Measurements from ENCODE around the gene NLRC5.
"Not testable (repeated sequence)": the region's sequence is repeated elsewhere in the genome, so short reads cannot be mapped to it uniquely, and the experiment has no call there.

Gene NLRC5

DNA sequence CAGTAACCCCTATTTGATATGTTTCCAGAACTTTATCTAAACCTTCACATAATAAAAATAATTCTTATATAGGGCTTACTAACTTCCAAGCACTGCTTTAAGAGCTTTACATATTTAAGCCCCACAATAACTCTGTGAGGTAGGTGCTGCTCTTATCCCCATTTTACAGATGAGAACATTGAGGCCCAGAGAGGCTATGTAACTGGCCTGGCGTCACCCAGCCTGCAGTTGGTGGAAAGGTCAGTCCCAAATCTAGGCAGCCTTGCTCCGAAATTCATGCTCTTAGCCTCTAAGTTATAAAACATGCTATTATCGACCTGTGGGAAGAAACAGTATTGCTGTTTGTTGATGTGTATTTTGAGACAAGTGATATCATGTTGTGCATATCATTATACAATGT lies 9.0 kb downstream of the NLRC5 start:
- Mint-ChIP-seq H3K27ac (peak overlapping the region; percentile 100), H3K27me3 (no peaks in the 10 kb centered on the region), H3K9me3 (peaks cover 2% of the 10 kb centered on the region), H3K4me1 (ENCODE audit: low read depth) (peaks cover 93% of the 10 kb centered on the region), H3K4me3 (peak overlapping the region; percentile 18), H3K36me3 (ENCODE audit: low read depth) (peaks cover 84% of the 10 kb centered on the region)
- peak; percentile 27 for DNase-seq

- Mint-ChIP-seq H3K27ac (peak overlapping the region; percentile 100), H3K4me1 (ENCODE audit: low read depth) (peaks cover 93% of the 10 kb centered on the region), H3K9me3 (peaks cover 2% of the 10 kb centered on the region), H3K36me3 (ENCODE audit: low read depth) (peaks cover 84% of the 10 kb centered on the region), H3K4me3 (peak overlapping the region; percentile 69), H3K27me3 (no peaks in the 10 kb centered on the region)
- peak; percentile 28 for DNase-seq
Observed at GRCh38 chr16:56998861-56999260, 9.5 kb downstream of the NLRC5 start.

DNA sequence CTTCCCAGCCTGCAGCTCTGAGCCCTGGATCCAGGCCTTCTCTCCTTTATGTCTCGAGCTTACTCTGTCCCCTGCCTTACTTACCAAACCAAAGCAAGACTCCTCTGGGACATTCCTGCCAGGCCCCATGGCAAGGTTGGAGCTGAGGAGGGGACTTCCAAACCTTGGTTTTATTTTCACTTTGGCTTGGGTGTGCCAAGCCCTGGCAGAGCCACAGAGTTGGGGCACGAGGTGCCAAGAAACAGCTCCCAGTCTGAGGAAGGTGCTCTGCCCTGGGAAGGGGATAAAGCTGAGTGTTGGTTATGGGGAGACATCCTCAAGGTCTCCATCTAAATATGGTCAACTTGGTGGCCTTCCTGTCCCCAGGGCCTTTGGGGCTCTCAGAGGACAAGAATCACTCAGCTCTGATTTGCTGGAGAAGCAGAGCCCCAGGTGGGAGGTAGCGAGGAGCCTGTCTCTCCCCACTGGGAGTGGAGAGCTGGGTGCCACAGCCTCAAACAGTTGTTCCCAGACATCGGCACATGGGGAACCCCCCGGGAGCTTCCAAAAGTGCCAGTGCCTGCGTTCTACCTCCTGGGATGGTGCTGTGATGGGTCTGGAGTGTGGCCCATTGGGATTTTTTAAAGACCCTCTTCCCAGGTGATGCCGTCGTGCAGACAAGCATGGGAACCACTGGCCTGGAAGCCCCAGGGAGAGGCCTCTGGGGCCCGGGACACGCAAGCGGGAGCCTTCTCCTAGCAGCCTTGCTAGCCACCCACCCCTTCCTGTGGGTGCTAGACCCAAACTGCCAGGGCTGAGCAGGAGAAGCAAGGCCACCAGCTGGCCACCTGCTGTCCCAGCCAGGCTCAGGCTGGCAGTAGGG lies 10.3 kb downstream of the NLRC5 start:
- peak overlapping the region; percentile 69 for H3K4me3 Mint-ChIP-seq
- H3K27ac Mint-ChIP-seq = peak overlapping the region; percentile 100
- peaks cover 84% of the 10 kb centered on the region for H3K36me3 Mint-ChIP-seq (ENCODE audit: low read depth)
- no peaks in the 10 kb centered on the region for H3K27me3 Mint-ChIP-seq
- peak; percentile 71 for DNase-seq
- peaks cover 93% of the 10 kb centered on the region for H3K4me1 Mint-ChIP-seq (ENCODE audit: low read depth)
- peaks cover 2% of the 10 kb centered on the region for H3K9me3 Mint-ChIP-seq

GRCh38 chr16:57000271-57001025 lies 11.1 kb downstream of the NLRC5 start:
- peaks cover 88% of the 10 kb centered on the region for H3K36me3 Mint-ChIP-seq (ENCODE audit: low read depth)
- peak overlapping the region; percentile 69 for H3K4me3 Mint-ChIP-seq

GRCh38 chr16:57001026-57001679 lies 11.8 kb downstream of the NLRC5 start:
- Mint-ChIP-seq H3K4me3 (peak overlapping the region; percentile 21), H3K27ac (peak overlapping the region; percentile 100), H3K27me3 (no peaks in the 10 kb centered on the region), H3K4me1 (ENCODE audit: low read depth) (peaks cover 93% of the 10 kb centered on the region), H3K36me3 (ENCODE audit: low read depth) (peaks cover 88% of the 10 kb centered on the region), H3K9me3 (peaks cover 2% of the 10 kb centered on the region)
- no peak for DNase-seq

More at GRCh38 chr16:57000271-57001025, 11.1 kb downstream of the NLRC5 start:
- peak; percentile 71 for DNase-seq
- peaks cover 93% of the 10 kb centered on the region for H3K4me1 Mint-ChIP-seq (ENCODE audit: low read depth)
- H3K27ac Mint-ChIP-seq = peak overlapping the region; percentile 100
- no peaks in the 10 kb centered on the region for H3K27me3 Mint-ChIP-seq
- peaks cover 2% of the 10 kb centered on the region for H3K9me3 Mint-ChIP-seq

GRCh38 chr16:57003439-57004386 lies 14.4 kb downstream of the NLRC5 start:
- Mint-ChIP-seq H3K4me3 (peak overlapping the region; percentile 40), H3K27ac (peak overlapping the region; percentile 83), H3K36me3 (ENCODE audit: low read depth) (peaks cover 82% of the 10 kb centered on the region), H3K27me3 (no peaks in the 10 kb centered on the region), H3K9me3 (peaks cover 2% of the 10 kb centered on the region), H3K4me1 (ENCODE audit: low read depth) (peaks cover 88% of the 10 kb centered on the region)
- peak; percentile 32 for DNase-seq

DNA sequence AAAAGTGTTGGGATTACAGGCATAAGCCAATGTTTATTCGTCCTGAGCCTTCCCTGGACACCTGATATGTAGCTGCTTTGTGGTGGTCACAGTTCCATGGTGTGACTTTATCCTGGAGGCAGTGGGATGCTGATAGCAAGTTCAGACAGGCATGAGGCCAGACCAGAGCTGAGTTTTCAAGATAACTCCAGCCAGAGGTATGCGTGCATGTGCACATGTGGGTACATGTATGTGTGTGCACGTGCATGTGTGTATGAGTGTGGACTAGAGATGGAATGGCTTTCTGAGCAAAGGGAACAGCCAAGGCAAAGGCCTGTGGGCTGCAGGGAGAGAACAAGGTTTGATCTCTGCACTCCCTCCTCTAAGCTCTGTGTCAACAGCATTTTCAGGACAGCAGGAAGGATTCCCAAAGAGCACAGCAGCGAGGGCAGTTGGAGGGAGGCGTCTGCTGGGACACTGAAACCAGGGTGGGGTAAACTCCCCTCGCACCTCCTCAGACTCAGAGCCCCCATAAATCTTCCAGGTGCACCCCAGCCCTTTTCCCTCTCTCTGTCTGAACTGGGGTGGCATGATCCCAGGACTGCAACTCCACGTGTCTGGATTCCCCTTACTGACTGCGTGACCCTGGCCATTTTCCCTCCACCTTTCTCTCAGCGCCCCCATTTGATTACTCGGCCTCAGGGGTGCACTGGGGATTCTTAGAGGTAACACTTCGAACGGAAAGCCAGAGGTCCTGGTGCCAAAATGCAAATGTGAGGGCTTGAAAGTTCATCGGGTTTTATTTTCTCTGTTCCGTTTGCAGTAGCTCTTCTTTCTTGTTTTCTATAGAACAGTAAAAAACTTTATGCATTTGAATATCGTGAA lies 15.3 kb downstream of the NLRC5 start:
- H3K4me3 Mint-ChIP-seq = peak overlapping the region; percentile 44
- peak; percentile 32 for DNase-seq
- peaks cover 86% of the 10 kb centered on the region for H3K4me1 Mint-ChIP-seq (ENCODE audit: low read depth)
- H3K9me3 Mint-ChIP-seq = peaks cover 2% of the 10 kb centered on the region
- H3K27ac Mint-ChIP-seq = peak overlapping the region; percentile 83
- peaks cover 76% of the 10 kb centered on the region for H3K36me3 Mint-ChIP-seq (ENCODE audit: low read depth)
- no peaks in the 10 kb centered on the region for H3K27me3 Mint-ChIP-seq

- peaks cover 78% of the 10 kb centered on the region for H3K36me3 Mint-ChIP-seq (ENCODE audit: low read depth)
- H3K27ac Mint-ChIP-seq = peak overlapping the region; percentile 83
- H3K4me3 Mint-ChIP-seq = peak overlapping the region; percentile 15
- not testable (repeated sequence) for H3K27me3 Mint-ChIP-seq, H3K9me3 Mint-ChIP-seq
- DNase-seq = peak; percentile 28
- H3K4me1 Mint-ChIP-seq (ENCODE audit: low read depth) = peaks cover 86% of the 10 kb centered on the region
Observed at GRCh38 chr16:57005597-57005996, 16.2 kb downstream of the NLRC5 start.

DNA sequence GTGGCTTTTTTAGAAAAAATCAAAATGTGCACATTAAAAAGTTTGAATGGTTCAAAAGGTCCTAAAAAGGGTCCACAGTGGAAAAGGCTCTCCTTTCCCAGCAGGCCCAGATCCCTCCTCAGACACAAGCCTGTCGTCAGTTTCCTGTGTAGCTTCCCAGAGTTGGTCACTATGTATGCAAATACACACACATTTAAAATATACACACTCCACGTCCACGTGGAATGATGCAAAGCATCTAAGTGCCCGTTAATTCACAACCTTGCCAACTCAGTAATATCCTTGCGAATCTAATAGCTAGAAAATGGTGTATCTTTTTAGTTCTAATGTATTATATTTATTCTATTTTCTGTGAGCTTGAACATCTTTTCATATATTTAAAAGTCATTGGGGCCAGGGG lies 17.7 kb downstream of the NLRC5 start:
- peaks cover 77% of the 10 kb centered on the region for H3K36me3 Mint-ChIP-seq (ENCODE audit: low read depth)
- DNase-seq = no peak
- peaks cover 87% of the 10 kb centered on the region for H3K4me1 Mint-ChIP-seq (ENCODE audit: low read depth)
- no peaks in the 10 kb centered on the region for H3K9me3 Mint-ChIP-seq
- no peaks in the 10 kb centered on the region for H3K27me3 Mint-ChIP-seq
- peak overlapping the region; percentile 87 for H3K27ac Mint-ChIP-seq
- H3K4me3 Mint-ChIP-seq = no peak overlapping the region

- Mint-ChIP-seq H3K9me3 (no peaks in the 10 kb centered on the region), H3K27ac (peak overlapping the region; percentile 81), H3K36me3 (ENCODE audit: low read depth) (peaks cover 78% of the 10 kb centered on the region)
Observed at GRCh38 chr16:57007530-57007929, 18.2 kb downstream of the NLRC5 start.

DNA sequence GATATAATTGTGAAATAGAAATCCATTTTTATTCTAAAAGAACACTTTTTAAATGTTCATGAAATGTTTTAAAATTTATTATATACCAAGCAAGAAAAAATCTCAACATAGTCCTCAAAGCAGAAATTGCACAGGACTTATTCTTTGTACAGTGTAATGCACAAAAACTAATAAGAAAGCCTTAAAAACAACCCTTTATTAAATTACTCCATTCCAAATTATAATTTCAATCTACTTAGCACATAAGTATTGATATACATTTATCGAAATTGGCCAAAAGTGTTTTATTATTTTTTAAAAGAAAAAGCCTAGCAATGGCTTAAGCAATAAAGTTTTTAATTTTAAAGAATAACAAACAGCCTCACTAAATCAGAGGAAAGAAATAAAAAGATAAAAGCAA lies 19.1 kb downstream of the NLRC5 start:
- no peak overlapping the region for H3K4me3 Mint-ChIP-seq
- H3K36me3 Mint-ChIP-seq (ENCODE audit: low read depth) = peaks cover 73% of the 10 kb centered on the region
- H3K9me3 Mint-ChIP-seq = no peaks in the 10 kb centered on the region
- H3K27me3 Mint-ChIP-seq = no peaks in the 10 kb centered on the region
- peak overlapping the region; percentile 90 for H3K27ac Mint-ChIP-seq
- H3K4me1 Mint-ChIP-seq (ENCODE audit: low read depth) = peaks cover 89% of the 10 kb centered on the region
- no peak for DNase-seq

More at GRCh38 chr16:57007530-57007929, 18.2 kb downstream of the NLRC5 start:
- Mint-ChIP-seq H3K27me3 (no peaks in the 10 kb centered on the region), H3K4me3 (no peak overlapping the region), H3K4me1 (ENCODE audit: low read depth) (peaks cover 88% of the 10 kb centered on the region)
- peak; percentile 23 for DNase-seq

GRCh38 chr16:57009643-57010170 lies 20.4 kb downstream of the NLRC5 start:
- Mint-ChIP-seq H3K4me1 (ENCODE audit: low read depth) (peaks cover 89% of the 10 kb centered on the region), H3K27me3 (no peaks in the 10 kb centered on the region), H3K36me3 (ENCODE audit: low read depth) (peaks cover 73% of the 10 kb centered on the region), H3K9me3 (no peaks in the 10 kb centered on the region), H3K4me3 (peak overlapping the region; percentile 24), H3K27ac (peak overlapping the region; percentile 90)
- DNase-seq = peak; percentile 32

DNA sequence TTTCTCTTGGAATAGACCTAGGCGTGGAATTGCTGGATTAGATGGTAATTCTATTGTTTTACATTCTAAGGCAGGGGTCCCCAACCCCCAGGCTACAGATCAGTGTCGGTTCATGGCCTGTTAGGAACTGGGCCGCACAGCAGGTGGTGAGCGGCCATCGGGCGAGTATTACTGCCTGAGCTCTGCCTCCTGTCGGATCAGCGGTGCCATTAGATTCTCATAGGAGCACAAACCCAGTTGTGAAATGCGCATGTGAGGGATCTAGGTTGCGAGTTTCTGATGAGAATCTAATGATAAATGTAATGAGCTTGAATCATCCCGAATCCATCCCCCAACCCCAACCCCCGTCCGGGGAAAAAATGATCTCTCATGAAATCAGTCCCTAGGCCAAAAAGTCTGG lies 23.0 kb downstream of the NLRC5 start:
- DNase-seq = peak; percentile 26
- peak overlapping the region; percentile 13 for H3K4me3 Mint-ChIP-seq
- H3K9me3 Mint-ChIP-seq = peaks cover 2% of the 10 kb centered on the region
- peaks cover 86% of the 10 kb centered on the region for H3K4me1 Mint-ChIP-seq (ENCODE audit: low read depth)
- no peaks in the 10 kb centered on the region for H3K27me3 Mint-ChIP-seq
- H3K27ac Mint-ChIP-seq = peak overlapping the region; percentile 90
- peaks cover 69% of the 10 kb centered on the region for H3K36me3 Mint-ChIP-seq (ENCODE audit: low read depth)

Measured in activated T-cell treated with anti-CD3 and anti-CD28 coated beads, Interleukin-2, amount 50 U/mL, for 24 hours (primary cell).